Activated T-helper 1 cell treated with anti-CD3 and anti-CD28 coated beads, Interleukin-2, amount 50 U/mL, for 16 hours (primary cell): ENCODE results near the gene GPR150.

Experiments
- DNase-seq, 2 donors: peaks; one replicate each; pipeline ENCODE4 v3.0.0-alpha.2; 2020; ENCODE audit warnings: low read depth in 1 of 2, low spot score in 1 of 2

Gene GPR150

DNA sequence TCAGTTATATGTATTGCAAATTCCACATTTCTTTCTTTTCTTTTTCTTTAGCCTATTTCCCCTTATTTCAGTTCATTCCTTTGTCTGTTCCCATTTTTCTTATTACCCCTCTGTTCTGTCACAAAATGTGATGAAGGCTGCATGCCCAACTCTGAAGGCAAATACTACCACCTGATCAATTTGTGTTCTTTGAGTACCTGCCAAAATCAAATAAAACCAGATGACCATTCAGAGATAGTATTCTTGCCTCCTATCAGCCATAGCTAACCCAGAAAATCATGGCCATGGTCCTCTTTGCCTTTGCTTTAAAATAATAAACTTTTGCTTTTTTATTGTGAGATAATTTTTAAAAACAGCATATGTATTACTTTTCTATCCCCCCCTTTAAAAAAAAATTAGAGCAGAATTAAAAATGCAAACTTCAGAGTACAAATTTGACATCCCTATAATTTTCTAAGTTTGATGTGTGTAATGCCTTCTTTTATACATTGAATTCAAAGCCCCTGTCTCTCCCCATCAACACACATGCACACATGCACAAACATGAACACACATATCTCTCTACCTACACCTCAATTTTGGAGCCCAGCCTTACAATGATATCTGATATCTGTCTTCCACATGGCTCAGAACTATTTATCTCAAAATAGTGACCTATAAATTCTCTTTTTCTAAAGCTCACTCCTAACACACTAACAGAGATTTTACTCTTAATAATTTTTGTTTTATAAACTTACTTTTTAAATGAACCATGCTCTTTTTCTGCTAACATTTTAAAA is 30.1 kb downstream of the GPR150 start:
- no peak for DNase-seq

DNA sequence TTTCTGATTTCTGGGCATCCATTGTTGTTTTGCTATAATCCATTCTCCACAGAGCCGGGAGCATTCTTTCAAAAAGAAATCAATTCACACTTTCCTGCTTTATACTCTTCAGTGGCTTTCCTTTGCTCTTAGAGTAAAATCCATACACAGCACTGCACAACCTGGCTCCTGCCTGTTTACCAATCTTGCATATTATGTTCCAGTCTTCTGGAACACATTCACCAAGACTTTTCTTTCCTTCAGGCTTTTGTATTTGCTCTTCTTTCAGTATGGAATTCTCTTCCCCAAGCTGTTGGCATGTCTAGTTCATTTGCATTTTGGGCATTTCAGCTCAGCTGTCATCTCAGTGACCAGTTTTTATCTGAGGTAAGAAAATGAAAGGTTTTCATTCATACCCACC is 33.0 kb downstream of the GPR150 start:
- no peak for DNase-seq

DNA sequence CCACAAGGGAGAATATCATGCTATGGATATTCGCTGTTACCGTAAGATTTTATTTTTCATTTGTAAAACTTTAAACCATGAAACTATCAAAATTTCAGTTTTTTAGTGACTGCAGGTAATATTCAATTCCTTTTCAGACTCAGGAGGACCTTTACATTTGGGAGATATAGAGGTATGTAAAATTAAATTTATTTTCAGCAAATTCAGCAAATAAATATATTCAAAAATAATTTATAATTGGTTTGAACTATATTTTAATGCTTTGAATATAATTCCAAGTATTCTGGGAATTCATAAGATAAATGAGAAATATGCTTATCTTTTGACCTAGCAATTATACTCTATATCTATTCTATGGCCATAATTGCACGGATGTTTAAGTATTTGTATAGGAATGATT is 34.3 kb downstream of the GPR150 start:
- DNase-seq = no peak

DNA sequence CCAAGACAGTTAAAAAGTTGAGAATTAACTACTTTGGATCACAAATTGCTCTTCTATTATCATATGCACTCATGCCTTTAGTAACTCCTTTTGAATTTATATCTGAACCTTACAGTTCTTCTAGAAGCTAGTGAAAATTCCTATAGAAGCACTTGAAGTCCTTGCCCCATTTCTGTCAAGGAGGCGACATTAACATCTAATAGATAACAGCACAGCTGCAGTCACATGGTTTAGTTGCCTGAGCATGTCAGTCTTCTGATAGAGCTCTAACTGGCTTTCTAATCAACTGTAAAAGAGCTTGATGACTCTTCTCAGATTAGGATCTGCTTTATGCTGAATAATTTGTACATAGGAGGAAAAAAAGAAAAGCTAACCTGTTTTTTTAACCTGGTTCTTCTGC is 35.7 kb downstream of the GPR150 start:
- DNase-seq = no peak

DNA sequence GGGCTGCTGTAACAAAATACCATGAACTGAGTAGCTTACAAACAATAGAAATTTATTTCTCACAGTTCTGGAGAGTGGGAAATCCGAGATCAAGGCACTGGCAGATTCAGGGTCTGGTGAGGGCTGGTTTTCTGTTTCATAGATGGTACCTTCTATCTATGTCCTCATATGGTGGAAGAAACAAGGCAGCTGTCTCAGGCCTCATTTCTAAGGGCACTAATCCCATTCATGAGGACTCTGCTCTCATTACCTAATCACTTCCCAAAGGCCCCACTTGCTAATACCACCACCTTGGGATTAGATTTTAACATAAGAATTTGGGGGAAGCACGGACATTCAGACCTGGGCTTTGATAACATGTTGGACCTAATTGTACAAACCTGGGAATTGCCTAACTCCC is 40.2 kb downstream of the GPR150 start:
- no peak for DNase-seq

DNA sequence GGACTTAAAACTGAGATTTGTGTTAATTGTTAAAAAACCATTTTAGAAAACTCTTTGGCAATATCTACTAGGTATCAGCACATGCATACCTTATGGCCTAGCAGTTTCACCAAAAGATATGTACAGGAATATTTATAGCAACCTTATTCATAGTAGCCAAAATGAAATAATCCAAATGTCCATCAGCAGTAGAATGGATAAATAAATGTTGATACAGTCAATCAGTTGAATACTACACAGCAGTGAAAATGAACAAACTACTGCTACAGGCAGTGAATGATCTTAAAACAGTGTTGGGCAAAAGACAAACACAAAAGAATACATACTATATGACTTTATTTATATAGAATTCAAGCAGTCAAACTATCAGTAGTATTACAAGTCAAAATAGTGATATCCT is 43.1 kb downstream of the GPR150 start:
- no peak for DNase-seq

DNA sequence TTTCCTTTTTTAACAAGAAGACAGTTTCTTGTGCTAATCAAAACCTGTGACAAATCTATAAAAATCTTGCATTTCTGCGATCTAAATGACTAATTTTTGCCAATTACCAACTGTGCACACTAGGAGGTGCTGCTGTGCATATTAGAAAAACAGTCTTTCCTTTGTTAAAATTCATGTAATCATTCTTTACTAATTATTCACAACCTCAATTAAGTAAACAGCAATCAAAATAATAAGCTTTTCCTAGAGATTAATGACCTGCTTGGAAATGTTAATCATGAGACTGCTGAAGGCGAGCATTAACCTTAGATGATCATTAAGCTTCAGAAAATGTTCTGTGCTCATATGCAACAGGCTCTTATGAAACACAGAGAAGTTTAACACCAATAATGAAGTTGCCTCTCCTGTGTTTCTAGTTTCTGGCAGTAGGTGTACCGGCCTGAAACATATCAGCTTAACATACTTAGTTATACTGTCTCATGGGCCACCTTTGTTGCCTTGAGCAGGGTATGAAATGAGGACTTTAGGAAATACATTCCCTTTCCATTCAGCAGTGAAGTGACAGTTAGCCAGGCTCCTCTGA is 44.4 kb downstream of the GPR150 start:
- DNase-seq = no peak

DNA sequence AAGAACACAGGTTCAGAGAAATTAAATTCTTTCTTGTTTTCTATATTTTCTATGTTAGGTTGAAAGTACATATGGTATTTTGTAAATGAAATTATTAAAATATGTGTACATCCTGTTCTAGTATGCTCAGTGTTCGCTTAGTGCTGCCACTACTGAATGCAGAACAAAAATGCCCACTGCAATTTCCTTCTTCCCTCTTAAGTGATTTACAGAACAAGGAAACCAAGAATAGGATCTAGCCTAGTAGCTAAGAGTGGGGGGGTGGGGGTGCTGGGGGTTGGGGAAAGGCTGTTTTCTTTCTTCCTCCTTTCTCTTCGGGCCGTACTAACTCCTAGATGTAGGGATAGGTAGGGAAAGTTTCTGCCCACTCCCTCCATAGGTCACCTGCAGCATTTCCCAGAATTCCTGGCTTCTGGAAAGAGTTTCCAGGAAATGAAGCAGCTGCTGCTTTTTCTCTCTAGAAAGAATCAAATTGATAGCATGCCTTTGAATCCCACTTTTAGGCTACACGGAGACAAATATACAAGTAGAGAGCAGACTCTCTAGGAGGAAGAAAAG is 47.3 kb downstream of the GPR150 start:
- no peak for DNase-seq

DNA sequence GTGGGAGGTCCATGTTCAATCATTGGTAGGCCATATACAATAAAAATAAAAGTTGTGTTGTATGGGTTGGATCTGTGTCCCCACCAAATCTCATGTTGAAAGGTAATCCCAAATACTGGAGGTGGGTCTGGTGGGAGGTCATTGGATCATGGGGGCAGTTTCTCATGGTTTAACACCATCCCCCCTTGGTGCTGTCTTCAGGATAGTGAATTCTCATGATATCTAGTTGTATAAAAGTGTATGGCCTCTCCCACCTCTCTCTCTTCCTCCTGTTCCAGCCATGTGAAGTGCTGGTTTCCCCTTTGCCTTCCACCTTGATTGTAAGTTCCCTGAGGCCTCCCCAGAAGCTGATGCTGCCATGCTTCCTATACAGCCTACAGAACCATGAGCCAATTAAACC is 47.8 kb downstream of the GPR150 start:
- no peak for DNase-seq

DNA sequence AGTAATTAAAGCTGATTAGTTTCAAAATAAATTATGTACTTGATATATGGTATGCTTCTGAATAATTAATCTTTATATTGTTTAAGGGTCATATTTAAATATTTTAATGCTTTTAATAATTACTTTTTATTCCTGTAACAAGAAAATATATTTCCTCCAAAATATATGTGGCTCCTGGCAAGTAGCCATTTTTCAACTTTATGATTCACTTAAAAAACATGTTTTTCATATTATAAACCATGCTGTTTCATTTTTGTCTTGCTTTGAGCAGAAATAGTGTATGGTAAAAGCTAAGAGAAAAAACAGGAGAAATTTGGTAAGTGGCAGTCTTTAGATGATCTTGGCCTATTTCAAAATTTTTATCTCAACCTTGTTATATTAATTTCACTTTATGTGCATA is 48.3 kb downstream of the GPR150 start:
- no peak for DNase-seq

DNA sequence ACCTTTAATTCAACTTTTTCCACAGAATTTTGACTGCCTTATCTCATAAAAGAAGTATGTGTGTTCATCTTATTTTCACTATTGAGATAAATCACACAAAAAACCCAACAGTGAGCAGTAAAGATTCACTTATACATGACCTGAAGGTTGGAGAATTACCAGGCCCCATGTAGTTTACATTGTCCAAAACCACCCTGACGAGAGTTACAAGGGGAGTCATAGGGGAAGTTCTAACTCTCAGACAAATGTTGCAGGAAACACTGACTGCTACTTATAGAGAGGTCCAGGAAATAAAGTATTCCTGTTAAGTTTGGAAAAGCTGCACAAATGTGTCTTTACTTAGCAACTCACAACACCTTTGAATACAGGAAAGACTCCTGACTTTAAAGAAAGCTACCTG is 48.8 kb downstream of the GPR150 start:
- DNase-seq = no peak

DNA sequence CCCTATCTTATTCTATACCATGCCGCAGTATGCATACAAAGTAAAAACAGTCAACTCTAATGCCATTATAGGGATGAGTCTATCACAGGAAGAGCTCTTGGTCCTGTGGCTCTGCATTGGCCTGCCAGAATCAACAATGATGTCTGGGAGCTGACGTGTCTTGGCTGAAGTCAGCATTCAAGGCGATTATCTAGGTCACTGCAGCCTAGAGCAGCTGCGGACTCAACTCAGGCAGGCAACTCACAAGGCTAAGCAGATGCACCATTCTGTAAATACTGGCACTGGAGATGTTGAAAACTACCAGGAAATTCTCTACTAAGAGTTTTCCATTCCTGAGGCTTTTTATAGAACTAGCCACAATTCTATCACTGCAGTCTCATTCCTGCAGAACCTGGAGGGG is 49.7 kb downstream of the GPR150 start:
- no peak for DNase-seq

DNA sequence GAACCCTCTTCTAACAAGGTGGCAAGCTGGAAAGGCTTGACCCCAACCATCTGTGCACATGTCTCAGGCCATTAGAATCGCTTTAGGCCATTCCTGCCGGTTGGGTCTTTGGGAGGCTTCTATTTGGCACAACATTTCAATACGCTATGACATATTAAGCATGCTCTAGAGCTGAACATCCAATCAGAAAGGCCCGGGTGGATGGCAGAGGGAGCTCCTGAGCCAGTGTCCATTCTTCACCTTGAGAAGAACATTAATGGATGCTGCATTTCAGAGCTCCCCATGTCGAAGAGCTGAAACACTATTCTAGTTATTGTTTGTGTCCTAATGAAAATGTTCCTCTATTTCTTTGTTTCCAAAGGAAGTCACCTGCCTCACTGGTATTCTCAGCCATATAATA is 50.1 kb downstream of the GPR150 start:
- no peak for DNase-seq

DNA sequence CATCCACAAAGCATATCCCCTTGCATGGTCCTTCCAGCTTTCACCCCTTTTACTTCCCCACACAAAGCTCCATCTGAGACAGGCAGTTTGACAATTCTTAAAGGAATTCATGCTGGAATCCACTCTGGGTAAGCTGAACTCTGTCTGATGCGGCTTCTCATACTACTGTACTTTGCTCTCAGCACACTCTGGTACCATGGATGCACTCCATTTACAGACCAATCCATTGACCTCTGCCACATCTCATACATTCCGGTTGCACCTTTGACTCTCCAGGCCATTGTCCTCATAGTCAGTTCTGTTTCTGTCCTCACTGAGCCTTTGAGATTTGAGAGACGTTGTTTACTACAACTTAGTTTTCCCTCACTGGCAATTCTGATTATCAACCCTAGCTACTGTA is 50.7 kb downstream of the GPR150 start:
- no peak for DNase-seq
